B cell (primary cell): Measurements from ENCODE around the gene ADGRD1. TPM values are rescaled to one million over a fixed set of nuclear protein-coding genes. Genes with fewer than 3 reads are reported as not detected.

Experiments used
- ATAC-seq: fragments of 200-7000 bp; cut with Tn5 transposase; one replicate; pipeline ENCODE4 v1.10.0; 2021; ENCODE audit warnings: low read depth, mild to moderate bottlenecking, moderate number of reproducible peaks, moderate library complexity
- CTCF ChIA-PET: fragments of 350-600 bp; sonication (Branson Sonifier 250); formaldehyde crosslinking; loops from one replicate; lab custom pipeline; 2021; ENCODE audit warnings: antibody characterized with exemption, inconsistent platforms; lab: Charles Lee
- POLR2A ChIA-PET: fragments of 350-600 bp; sonication (Branson Sonifier 250); formaldehyde crosslinking; loops from one replicate; lab custom pipeline; 2021; ENCODE audit warnings: antibody characterized with exemption; lab: Charles Lee
- DNase-seq: peaks from one replicate; pipeline ENCODE4 v3.0.0; 2013
- H2AFZ ChIP-seq: 2 replicates; pipeline ENCODE4 v1.6.1; 2012; ENCODE audit warnings: mild to moderate bottlenecking, low read depth, low read length; ENCODE audit not compliant: insufficient read depth, poor library complexity, severe bottlenecking
- H3K27ac ChIP-seq, 2 donors: 1 replicate in 1 of 2; 2 replicates in 1 of 2; pipeline ENCODE4 v1.5.1; 2012 to 2013; ENCODE audit warnings: low read length in 2 of 2, mild to moderate bottlenecking in 2 of 2, moderate library complexity in 1 of 2
- H3K27me3 ChIP-seq, 4 experiments: fragments of 200-600 bp in 1 of 4; sonication (generic) in 1 of 4; replicated peaks in 1 of 4; 1 replicate in 2 of 4; 2 replicates in 2 of 4; pipeline versions ENCODE4 v1.6.1 to v1.7.0; 2013 to 2016; ENCODE audit warnings: low read length in 3 of 4, mild to moderate bottlenecking in 2 of 4, mixed read lengths in 1 of 4, moderate library complexity in 1 of 4; ENCODE audit not compliant: insufficient read depth in 4 of 4, control insufficient read depth in 3 of 4; ENCODE audit errors: control extremely low read depth in 1 of 4
- H3K36me3 ChIP-seq, 2 experiments: replicated peaks in 1 of 2; 1 replicate in 1 of 2; 2 replicates in 1 of 2; pipeline versions ENCODE4 v1.6.1 to v1.7.1; 2013; ENCODE audit warnings: low read length in 1 of 2; ENCODE audit not compliant: insufficient read depth in 2 of 2, control insufficient read depth in 1 of 2; ENCODE audit errors: control extremely low read depth in 1 of 2, extremely low read depth in 1 of 2
- H3K4me1 ChIP-seq, 2 donors: fragments of 200-600 bp in 1 of 2; sonication (generic) in 1 of 2; 1 replicate in 1 of 2; 2 replicates in 1 of 2; pipeline versions ENCODE4 v1.5.1 to v1.6.1; 2013 to 2017; ENCODE audit warnings: low read length in 2 of 2; ENCODE audit not compliant: control insufficient read depth in 2 of 2, insufficient read depth in 2 of 2
- H3K4me2 ChIP-seq: replicated peaks from 2 replicates; pipeline ENCODE3; 2012; ENCODE audit warnings: mild to moderate bottlenecking, low read depth, low read length; ENCODE audit not compliant: poor library complexity, severe bottlenecking
- H3K4me3 ChIP-seq, 5 experiments: fragments of 200-600 bp in 1 of 5; sonication (generic) in 1 of 5; 1 replicate in 3 of 5; 2 replicates in 2 of 5; pipeline versions ENCODE4 v1.5.1 to v1.7.0; 2011 to 2016; ENCODE audit warnings: low read length in 4 of 5, mild to moderate bottlenecking in 4 of 5, low read depth in 2 of 5, control low read depth in 1 of 5, moderate library complexity in 1 of 5; ENCODE audit not compliant: insufficient read depth in 1 of 5; ENCODE audit errors: control extremely low read depth in 1 of 5, extremely low read depth in 1 of 5
- H3K79me2 ChIP-seq: fragments of 200-600 bp; sonication (generic); one replicate; pipeline ENCODE4 v1.6.0; 2016; ENCODE audit warnings: low read length; ENCODE audit not compliant: control insufficient read depth, insufficient read depth
- H3K9ac ChIP-seq: fragments of 200-600 bp; sonication (generic); 2 replicates; pipeline ENCODE4 v1.6.1; 2017; ENCODE audit warnings: mild to moderate bottlenecking, low read length, moderate library complexity
- H3K9me3 ChIP-seq, 3 donors: one replicate each; pipeline versions ENCODE4 v1.6.1 to v1.7.1; 2013; ENCODE audit warnings: low read length in 2 of 3; ENCODE audit not compliant: control insufficient read depth in 2 of 3, insufficient read depth in 1 of 3; ENCODE audit errors: control extremely low read depth in 1 of 3
- H4K20me1 ChIP-seq: 2 replicates; pipeline ENCODE4 v1.6.0; 2012; ENCODE audit warnings: mild to moderate bottlenecking, low read length; ENCODE audit not compliant: insufficient read depth, control insufficient read depth, poor library complexity, severe bottlenecking
- H3K27ac Mint-ChIP-seq: one replicate; pipeline ENCODE4 v1.8.0; 2021; ENCODE audit warnings: mixed read lengths
- H3K27me3 Mint-ChIP-seq: one replicate; pipeline ENCODE4 v1.8.0; 2021; ENCODE audit warnings: mixed read lengths
- H3K4me1 Mint-ChIP-seq: one replicate; pipeline ENCODE4 v1.8.0; 2021; ENCODE audit warnings: mixed read lengths
- H3K4me3 Mint-ChIP-seq: one replicate; pipeline ENCODE4 v1.8.0; 2021; ENCODE audit warnings: mixed read lengths
- H3K9me3 Mint-ChIP-seq: one replicate; pipeline ENCODE4 v1.8.0; 2022; ENCODE audit warnings: mixed read lengths; ENCODE audit not compliant: insufficient read depth
- EZH2 ChIP-seq: IDR thresholded peaks from 2 replicates; pipeline ENCODE4 v1.6.1; 2012; ENCODE audit warnings: borderline replicate concordance, low read depth, mild to moderate bottlenecking, moderate library complexity, low read length; ENCODE audit not compliant: insufficient read depth, poor library complexity, severe bottlenecking
- WGBS: methylation state at CpG from one replicate; pipeline ENCODE4 v1.1.5; 2013; ENCODE audit warnings: missing lambda C conversion rate; ENCODE audit not compliant: insufficient coverage; 5-methylcytosine and 5-hydroxymethylcytosine counted together
- intact Hi-C: fragments of 100-400 bp; cut with micrococcal nuclease; formaldehyde crosslinking; loops from one replicate; pipeline ENCODE4 v1.10.0; 2022
- polyA plus RNA-seq: library from polyadenylated mRNA; depleted of rRNA; stranded (reverse); fragments of >200 nt; gene quantifications from 2 replicates; pipeline ENCODE4 v1.2.3, GENCODE V29; 2012
- total RNA-seq, 2 donors: library from RNA; stranded (reverse); fragments of 120-200 nt in 1 of 2; gene quantifications; 1 replicate in 1 of 2; 2 replicates in 1 of 2; pipeline versions ENCODE4 v1.2.3 to v1.2.4, GENCODE V29; 2013 to 2022
- TF ChIP-seq, protein P1 (sequence below): fragments of 200-600 bp; IDR thresholded peaks from one replicate; pipeline ENCODE4 v1.8.0; 2022; ENCODE audit warnings: antibody characterized with exemption, mild to moderate bottlenecking

The ADGRD1 gene
- total and polyA plus RNA-seq, 2 donors (not counting 1 experiment from before 2014, with no cell fraction given) = 1.1 to 2.2 TPM

DNA sequence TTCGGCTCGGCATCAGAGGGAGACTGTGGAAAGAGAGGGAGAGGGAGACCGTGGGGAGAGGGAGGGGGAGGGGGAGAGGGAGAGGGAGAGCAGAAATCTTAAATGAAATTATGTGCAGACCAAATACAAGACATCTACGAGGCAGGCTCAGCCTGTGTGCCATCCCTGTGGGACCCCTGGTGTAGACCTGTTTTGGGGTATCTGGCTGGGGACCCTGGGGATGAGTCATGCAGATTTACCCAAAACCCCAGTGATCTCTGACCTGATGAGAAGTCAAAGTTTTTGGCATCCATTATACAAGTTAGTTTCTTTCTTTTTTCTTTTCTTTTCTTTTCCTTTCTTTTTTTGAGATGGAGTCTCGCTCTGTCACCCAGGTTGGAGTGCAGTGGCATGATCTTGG is 44.4 kb downstream of the ADGRD1 start:
- POLR2A ChIA-PET = no interaction called here

DNA sequence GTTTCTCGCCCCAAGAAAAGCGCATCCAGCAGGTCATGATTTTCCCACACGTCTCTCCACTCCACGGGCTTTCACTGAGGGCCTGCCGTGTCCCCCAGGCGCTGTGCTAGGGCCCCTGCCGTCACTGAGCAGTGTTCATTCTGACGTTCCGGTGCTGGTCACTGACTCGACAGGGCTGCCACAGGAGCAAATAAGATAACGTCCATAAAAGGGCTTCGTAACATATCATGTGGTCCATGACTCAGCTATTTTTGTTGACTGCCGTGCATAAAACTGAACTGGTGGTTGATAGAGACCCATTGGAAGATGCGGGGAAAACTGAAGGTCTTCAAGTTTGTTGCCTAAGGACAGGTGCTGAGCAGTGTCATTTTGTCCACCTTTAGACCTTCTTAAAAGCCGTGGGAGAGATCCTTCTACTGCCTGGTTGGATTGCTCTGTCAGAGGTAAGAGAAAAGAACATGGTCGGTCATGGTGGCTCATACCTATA is 46.3 kb downstream of the ADGRD1 start:
- Mint-ChIP-seq H3K9me3 (no peaks in the 10 kb centered on the region), H3K4me3 (no peak overlapping the region), H3K27me3 (no peaks in the 10 kb centered on the region), H3K4me1 (peaks cover 6% of the 10 kb centered on the region), H3K27ac (no peak overlapping the region)
- no peak overlapping the region for H3K27ac ChIP-seq
- intact Hi-C loops = no loop called here
- ChIA-PET CTCF (no interaction called here), POLR2A (no interaction called here)
- H3K9ac ChIP-seq = no peak overlapping the region
- 94% methylated on average over 15 of the region's 16 CpGs for WGBS
- peaks cover 14 to 23% of the 10 kb centered on the region in 2 donors for H3K4me1 ChIP-seq
- no peaks in the 10 kb centered on the region for H3K79me2 ChIP-seq
- H3K4me3 ChIP-seq = no peak overlapping the region
- ATAC-seq (no peak), DNase-seq (no peak)
- no peaks in the 10 kb centered on the region for H4K20me1 ChIP-seq
- peaks cover 0 to 19% (median 4%) of the 10 kb centered on the region in 3 donors for H3K9me3 ChIP-seq
- no peaks in the 10 kb centered on the region for H3K27me3 ChIP-seq
- no peak overlapping the region for H3K4me2 ChIP-seq
- H3K36me3 ChIP-seq = no peaks in the 10 kb centered on the region
- H2AFZ ChIP-seq = no peak overlapping the region
- no peak for TF ChIP-seq EZH2
- TF ChIP-seq, protein P1, sequence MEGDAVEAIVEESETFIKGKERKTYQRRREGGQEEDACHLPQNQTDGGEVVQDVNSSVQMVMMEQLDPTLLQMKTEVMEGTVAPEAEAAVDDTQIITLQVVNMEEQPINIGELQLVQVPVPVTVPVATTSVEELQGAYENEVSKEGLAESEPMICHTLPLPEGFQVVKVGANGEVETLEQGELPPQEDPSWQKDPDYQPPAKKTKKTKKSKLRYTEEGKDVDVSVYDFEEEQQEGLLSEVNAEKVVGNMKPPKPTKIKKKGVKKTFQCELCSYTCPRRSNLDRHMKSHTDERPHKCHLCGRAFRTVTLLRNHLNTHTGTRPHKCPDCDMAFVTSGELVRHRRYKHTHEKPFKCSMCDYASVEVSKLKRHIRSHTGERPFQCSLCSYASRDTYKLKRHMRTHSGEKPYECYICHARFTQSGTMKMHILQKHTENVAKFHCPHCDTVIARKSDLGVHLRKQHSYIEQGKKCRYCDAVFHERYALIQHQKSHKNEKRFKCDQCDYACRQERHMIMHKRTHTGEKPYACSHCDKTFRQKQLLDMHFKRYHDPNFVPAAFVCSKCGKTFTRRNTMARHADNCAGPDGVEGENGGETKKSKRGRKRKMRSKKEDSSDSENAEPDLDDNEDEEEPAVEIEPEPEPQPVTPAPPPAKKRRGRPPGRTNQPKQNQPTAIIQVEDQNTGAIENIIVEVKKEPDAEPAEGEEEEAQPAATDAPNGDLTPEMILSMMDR = no peak

More for the DNA sequence above, 44.4 kb downstream of the ADGRD1 start:
- Histone ChIP-seq H3K9me3 (peaks cover 0 to 22% (median 4%) of the 10 kb centered on the region in 3 donors), H3K27me3 (no peaks in the 10 kb centered on the region), H3K4me2 (no peak overlapping the region), H3K9ac (no peak overlapping the region), H2AFZ (no peak overlapping the region), H3K36me3 (no peaks in the 10 kb centered on the region), H4K20me1 (no peaks in the 10 kb centered on the region), H3K4me1 (peaks cover 9 to 13% of the 10 kb centered on the region in 2 donors), H3K79me2 (no peaks in the 10 kb centered on the region), H3K4me3 (no peak overlapping the region), H3K27ac (no peak overlapping the region)
- Mint-ChIP-seq H3K4me1 (peaks cover 4% of the 10 kb centered on the region), H3K27ac (no peak overlapping the region), H3K9me3 (no peaks in the 10 kb centered on the region), H3K27me3 (no peaks in the 10 kb centered on the region), H3K4me3 (no peak overlapping the region)
- TF ChIP-seq EZH2 = no peak
- TF ChIP-seq, protein P1 = no peak
- ATAC-seq (no peak), DNase-seq (no peak)
- CTCF ChIA-PET = no interaction called here
- intact Hi-C loops = no loop called here
- no CpG with 5 or more reads among the region's 5 CpGs for WGBS
